ENCODE data around the gene HNRNPL. TPM values are rescaled to one million over a fixed set of nuclear protein-coding genes. Genes with fewer than 3 reads are reported as not detected.

Gene HNRNPL
- total and polyA plus RNA-seq, 9 of the 15 experiments (the other 6 are each of a cell fraction or from before 2014, with no cell fraction given), result 39.5 to 610 (median 299) TPM

DNA sequence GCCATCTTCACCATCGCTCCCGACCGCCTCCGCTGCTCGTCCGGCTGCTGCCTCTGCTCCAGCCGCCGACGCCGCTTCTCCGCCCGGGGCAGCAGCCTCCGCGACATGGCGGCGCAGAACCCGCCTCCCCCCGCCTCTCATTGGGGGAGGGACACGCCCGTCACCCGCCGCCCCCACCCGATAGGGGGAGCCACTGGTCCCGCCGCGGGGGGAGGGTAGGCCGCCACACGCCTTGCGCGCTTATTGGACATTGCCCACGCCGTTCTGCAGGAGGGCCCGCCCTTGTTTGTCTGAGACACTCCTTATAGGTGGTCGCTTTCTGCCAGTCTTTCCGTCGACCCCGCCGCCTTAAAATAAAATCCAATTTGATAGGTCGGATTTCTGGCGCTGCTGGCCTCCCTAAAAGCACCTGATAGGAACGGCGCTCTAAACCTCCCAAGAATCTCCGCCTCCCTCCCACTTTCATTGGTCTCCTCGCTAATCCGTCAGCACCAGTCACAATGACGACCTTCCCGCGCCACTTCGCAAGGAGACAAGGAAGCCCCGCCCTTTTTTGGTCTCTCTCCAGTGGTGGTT is at the start of gene HNRNPL (continued):
- TF ChIP-seq, protein P1, sequence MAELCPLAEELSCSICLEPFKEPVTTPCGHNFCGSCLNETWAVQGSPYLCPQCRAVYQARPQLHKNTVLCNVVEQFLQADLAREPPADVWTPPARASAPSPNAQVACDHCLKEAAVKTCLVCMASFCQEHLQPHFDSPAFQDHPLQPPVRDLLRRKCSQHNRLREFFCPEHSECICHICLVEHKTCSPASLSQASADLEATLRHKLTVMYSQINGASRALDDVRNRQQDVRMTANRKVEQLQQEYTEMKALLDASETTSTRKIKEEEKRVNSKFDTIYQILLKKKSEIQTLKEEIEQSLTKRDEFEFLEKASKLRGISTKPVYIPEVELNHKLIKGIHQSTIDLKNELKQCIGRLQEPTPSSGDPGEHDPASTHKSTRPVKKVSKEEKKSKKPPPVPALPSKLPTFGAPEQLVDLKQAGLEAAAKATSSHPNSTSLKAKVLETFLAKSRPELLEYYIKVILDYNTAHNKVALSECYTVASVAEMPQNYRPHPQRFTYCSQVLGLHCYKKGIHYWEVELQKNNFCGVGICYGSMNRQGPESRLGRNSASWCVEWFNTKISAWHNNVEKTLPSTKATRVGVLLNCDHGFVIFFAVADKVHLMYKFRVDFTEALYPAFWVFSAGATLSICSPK (IDR thresholded peaks at IDR 0.05; ENCODE audit: borderline replicate concordance), result no peak
- no peak for TF ChIP-seq CCAR2 (IDR thresholded peaks at IDR 0.05; ENCODE audit: low read depth, low read length)
- TF ChIP-seq ZKSCAN1 (IDR thresholded peaks at IDR 0.05; ENCODE audit: low read depth, low read length), result no peak; the same call in 1 of the 2 replicates
- no peak for TF ChIP-seq E2F5 (CRISPR knock-in tag; IDR thresholded peaks at IDR 0.05)
- no peak for TF ChIP-seq HLTF (IDR thresholded peaks at IDR 0.05)
- peak; percentile 56; the same call in 1 of the 2 replicates for TF ChIP-seq SREBF1 (IDR thresholded peaks at IDR 0.05; ENCODE audit: borderline replicate concordance, low read depth, low read length)
- TF ChIP-seq NRF1 (conservative IDR thresholded peaks at IDR 0.05 in 1 of 2, IDR thresholded peaks at IDR 0.05 in 1 of 2), result no peak
- TF ChIP-seq HDAC6 (IDR thresholded peaks at IDR 0.05; ENCODE audit: low read depth, low read length), result no peak
- TF ChIP-seq POLR2B (IDR thresholded peaks at IDR 0.05; ENCODE audit: low read depth, partially characterized antibody), result peak; percentile 58
- peak; percentile 59 for TF ChIP-seq HCFC1 (IDR thresholded peaks at IDR 0.05; ENCODE audit: low read depth, low read length)
- no peak for TF ChIP-seq RBBP5 (IDR thresholded peaks at IDR 0.05; ENCODE audit: borderline replicate concordance, insufficient read depth, low read length, poor library complexity, severe bottlenecking)
- no peak for TF ChIP-seq ZNF318 (IDR thresholded peaks at IDR 0.05; ENCODE audit: borderline replicate concordance in 1 of 2, low read depth in 1 of 2)
- no peak for TF ChIP-seq SMARCA5 (IDR thresholded peaks at IDR 0.05)
- TF ChIP-seq MECOM (CRISPR knock-in tag; IDR thresholded peaks at IDR 0.05), result no peak
- no peak for TF ChIP-seq DNMT1 (IDR thresholded peaks at IDR 0.05)
- TF ChIP-seq, protein P2, sequence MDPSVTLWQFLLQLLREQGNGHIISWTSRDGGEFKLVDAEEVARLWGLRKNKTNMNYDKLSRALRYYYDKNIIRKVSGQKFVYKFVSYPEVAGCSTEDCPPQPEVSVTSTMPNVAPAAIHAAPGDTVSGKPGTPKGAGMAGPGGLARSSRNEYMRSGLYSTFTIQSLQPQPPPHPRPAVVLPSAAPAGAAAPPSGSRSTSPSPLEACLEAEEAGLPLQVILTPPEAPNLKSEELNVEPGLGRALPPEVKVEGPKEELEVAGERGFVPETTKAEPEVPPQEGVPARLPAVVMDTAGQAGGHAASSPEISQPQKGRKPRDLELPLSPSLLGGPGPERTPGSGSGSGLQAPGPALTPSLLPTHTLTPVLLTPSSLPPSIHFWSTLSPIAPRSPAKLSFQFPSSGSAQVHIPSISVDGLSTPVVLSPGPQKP (CRISPR knock-in tag; IDR thresholded peaks at IDR 0.05), result no peak
- no peak for TF ChIP-seq BDP1 (IDR thresholded peaks at IDR 0.05; ENCODE audit: insufficient read depth, insufficient read length)
